HG03558 (cell line): ENCODE results near the gene FBXW4.

Experiments used
- ATAC-seq: cut with Tn5 transposase; IDR thresholded peaks from one replicate; pipeline ENCODE4 v1.9.1; 2021; ENCODE audit warnings: moderate number of reproducible peaks; ENCODE audit not compliant: unreplicated experiment; ENCODE audit errors: extremely low read depth

Gene FBXW4, protein sequence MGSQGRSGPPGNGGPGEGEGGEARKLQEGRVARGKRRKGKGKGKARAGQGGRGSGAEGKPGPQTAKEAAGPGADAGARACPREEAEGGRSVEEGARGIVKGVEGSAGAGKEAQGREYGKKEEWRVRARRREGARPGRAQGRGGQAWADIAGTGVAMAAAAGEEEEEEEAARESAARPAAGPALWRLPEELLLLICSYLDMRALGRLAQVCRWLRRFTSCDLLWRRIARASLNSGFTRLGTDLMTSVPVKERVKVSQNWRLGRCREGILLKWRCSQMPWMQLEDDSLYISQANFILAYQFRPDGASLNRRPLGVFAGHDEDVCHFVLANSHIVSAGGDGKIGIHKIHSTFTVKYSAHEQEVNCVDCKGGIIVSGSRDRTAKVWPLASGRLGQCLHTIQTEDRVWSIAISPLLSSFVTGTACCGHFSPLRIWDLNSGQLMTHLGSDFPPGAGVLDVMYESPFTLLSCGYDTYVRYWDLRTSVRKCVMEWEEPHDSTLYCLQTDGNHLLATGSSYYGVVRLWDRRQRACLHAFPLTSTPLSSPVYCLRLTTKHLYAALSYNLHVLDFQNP

GRCh38 chr10:101694674-101695403, at the start of gene FBXW4:
TSS of gene FBXW4 (minus strand) at chr10:101695170. CDS start at chr10:101695105, 65 bp downstream.
- ATAC-seq, result no peak

DNA sequence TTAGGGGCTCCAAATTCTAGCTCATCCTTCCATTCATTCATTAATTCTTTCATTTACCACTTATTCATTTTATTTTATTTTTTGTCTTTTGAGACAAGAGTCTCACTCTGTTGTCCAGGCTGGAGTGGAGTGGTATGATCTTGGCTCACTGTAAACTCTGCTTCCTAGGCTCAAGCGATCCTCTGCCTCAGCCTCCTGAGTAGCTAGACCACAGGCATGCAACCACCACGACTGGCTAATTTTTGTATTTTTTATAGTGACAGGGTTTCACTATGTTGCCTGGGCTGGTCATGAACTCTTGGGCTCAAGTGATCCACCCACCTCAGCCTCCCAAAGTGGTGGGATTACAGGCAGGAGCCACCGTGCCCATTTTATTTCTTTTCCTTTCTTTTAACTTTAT, 49.3 kb upstream of the FBXW4 start:
- ATAC-seq, result no peak

- no peak for ATAC-seq
Measured at GRCh38 chr10:101741938-101742337, 47.0 kb upstream of the FBXW4 start.

- no peak for ATAC-seq
Measured at GRCh38 chr10:101736666-101737065, 41.7 kb upstream of the FBXW4 start.

- ATAC-seq, result no peak
Measured at GRCh38 chr10:101732096-101732495, 37.1 kb upstream of the FBXW4 start.

DNA sequence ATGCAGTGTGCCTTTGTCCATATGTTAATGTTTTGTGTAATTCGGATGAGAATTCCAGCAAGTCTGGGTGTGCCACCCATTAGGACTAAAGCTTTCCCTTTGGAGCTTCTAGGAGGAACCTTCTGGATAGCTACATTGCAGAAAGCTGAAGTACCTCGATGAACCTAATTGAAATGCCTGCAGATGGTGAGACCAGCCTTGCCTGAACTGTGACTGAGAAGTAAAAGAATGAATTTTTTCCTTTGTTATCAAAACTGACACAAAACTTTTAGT, 31.1 kb upstream of the FBXW4 start:
- ATAC-seq, result no peak

DNA sequence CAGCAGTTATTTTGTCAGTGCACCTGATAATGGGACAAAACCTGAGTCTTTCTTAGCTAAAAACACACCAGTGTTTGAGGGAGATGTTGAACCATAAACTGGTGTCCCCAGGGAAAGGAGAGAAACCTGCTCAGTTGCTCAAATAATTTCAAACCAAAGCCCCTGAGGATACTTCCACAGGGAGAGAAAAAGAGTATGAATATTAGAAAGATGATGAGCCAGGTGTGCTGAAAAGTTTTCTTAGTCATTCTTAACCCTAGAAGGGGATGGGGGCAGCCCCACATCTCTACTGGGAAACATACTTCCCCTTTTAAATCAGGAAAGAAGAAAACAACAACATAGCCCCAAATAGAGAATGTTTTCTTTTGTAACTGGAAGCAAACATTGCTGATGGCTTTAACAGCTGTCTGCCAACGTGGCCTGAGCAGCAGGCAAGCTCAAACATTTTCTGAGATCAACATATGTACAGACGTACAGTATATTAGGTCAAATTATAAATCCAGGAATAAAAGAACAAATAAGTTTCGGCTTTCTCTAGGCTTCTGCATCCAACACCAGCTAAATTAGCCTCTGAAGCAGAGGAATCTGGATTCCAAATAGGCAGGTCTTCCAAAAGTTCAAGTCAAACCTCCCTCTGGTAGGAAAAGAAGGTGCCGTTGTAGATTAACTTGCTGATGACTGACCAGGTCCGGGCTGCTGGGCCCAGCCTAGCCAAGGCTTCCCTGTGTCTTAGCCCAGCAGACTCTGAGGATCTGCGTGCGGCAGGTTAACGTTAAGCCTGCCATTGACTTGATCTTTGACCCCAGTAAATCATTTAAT, 30.5 kb upstream of the FBXW4 start:
- ATAC-seq, result no peak

GRCh38 chr10:101724446-101724845, 29.5 kb upstream of the FBXW4 start:
- ATAC-seq, result no peak

DNA sequence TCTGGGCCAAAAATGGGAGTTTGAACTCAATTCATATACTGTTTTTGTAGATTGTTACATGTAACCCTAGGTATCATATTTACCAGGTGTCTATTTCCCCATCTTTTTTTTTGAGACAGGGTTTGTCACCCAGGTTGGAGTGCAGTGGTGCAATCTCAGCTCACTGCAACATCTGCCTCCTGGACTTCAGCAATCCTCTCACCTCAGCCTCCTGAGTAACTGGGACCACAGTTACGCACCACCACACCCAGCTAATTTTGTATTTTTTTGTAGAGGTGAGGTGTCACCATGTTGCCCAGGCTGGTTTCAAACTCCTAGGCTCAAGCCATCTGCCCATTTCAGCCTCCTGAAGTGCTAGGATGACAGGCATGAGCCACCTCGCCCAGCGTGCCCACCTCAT, 28.2 kb upstream of the FBXW4 start:
- no peak for ATAC-seq

- no peak for ATAC-seq
Measured at GRCh38 chr10:101721806-101722205, 26.8 kb upstream of the FBXW4 start.

DNA sequence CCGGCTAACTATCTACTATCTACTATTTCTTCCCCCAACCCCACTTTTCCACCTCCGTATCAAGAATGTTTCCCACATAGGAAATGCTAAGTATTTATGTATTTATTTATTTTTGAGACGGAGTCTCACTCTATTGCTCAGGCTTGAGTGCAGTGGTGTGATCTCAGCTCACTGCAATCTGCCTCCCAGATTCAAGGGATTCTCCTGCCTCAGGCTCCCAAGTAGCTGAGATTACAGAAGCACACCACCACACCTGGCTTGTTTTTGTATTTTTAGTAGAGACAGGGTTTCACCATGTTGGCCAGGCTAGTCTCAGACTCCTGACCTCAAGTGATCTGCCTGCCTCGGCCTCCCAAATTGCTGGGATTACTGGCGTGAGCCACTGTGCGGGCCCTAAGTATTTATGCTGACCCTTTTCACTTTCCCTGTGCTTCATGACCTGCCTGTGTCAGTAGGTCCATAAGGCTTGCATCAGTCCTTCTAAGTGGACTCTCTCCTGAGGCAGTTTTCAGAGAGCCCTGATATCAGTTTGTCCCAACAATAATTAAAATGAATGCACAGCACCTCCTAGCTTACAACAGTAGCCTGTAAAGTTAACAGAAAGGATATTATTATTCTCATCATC, 25.7 kb upstream of the FBXW4 start:
- no peak for ATAC-seq

- ATAC-seq, result no peak
Measured at GRCh38 chr10:101718690-101719275, 23.8 kb upstream of the FBXW4 start.

GRCh38 chr10:101716891-101717659, 22.1 kb upstream of the FBXW4 start:
- no peak for ATAC-seq

- no peak for ATAC-seq
Measured at GRCh38 chr10:101712997-101713396, 18.0 kb upstream of the FBXW4 start.

DNA sequence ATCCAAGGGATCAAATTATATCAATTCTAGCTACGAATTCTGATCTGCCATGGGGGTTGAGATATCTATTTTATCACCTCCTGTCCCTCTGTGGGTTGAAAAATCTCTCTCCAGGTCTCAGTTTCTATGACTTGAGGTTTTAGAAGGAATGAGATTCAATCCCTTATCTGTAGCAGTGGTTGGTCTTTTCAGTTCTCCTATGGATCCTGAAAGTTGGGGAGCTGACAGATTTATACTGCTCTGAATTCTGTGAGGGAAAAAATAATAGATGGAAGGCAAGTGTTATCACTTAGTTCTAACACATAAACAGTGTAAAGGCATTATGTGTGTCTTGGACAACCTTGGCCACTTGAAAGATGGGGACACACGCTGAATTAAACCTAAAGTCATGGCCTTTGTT, 15.8 kb upstream of the FBXW4 start:
- ATAC-seq, result no peak

GRCh38 chr10:101710059-101710695, 15.2 kb upstream of the FBXW4 start:
- no peak for ATAC-seq

GRCh38 chr10:101709359-101710058, 14.5 kb upstream of the FBXW4 start:
- ATAC-seq, result no peak

DNA sequence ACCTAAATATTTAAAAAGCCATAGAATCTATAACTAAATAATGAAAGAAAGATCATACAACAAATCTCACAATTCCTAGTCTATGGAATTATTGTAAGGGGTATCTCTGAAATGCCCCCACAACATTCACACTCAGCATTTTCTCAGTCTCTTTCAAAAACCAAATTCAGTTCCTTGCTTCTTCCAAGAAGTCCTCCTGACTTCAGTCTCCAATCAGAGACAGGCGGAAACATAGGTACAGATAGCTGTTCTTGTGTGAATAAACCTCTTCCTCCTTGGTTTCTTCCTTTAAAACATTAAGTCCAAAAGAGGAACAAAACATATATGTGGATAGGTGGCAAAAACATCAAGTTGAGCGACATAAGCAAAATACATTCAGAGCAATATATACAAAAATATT, 13.9 kb upstream of the FBXW4 start:
- ATAC-seq, result no peak
